Heart left ventricle (tissue), 13 donors: ENCODE measurements around the gene LILRA6.

Source experiments
- POLR2A ChIP-seq, 2 donors: fragments of 450-650 bp; IDR thresholded peaks; one replicate each; pipeline ENCODE4 v1.6.1; 2017; ENCODE audit warnings: antibody characterized with exemption in 2 of 2, mild to moderate bottlenecking in 2 of 2, moderate library complexity in 2 of 2
- TF ChIP-seq, protein P1 (sequence below), 12 donors: fragments of 200-600 bp; sonication (generic) in 4 of 12; IDR thresholded peaks; one replicate each; pipeline versions ENCODE4 v1.5.0 to v1.8.0; 2018 to 2022; ENCODE audit warnings: antibody characterized with exemption in 12 of 12, mild to moderate bottlenecking in 5 of 12
- donor health status: ischemic (EF 13 %, LVEDD 7.1; RV severe dilation, severe dysfunction).
- donor health status: DM: no; HTN: yes; CAD: no.
- donor health status: DM: no; HTN: no; CAD: no.
- donor health status: ischemic (EF 25% LVEDD 6.9; RV normal size, moderate dysfunction).
- donor health status: ischemic (EF 25% LVEDD 5.7; RV mildly dilated, moderate dysfunction).
- donor health status: ischemic (EF 35%, LVEDD 5.7; RV mildly dilated, moderate dysfunction).
- donor health status: nonischemic (EF 11% LVEDD 7.7; RV severe dilation, severe dysfunction).
- donor health status: DM: yes; HTN: yes; CAD: no.
- donor health status: PGD.
- donor health status: ischemic (EF 29% LVEDD 5.4; RV normal size, mild dysfunction).
- donor health status: nonischemic (EF 23%, LVEDD 6.1; RV moderate dilation, normal function).

DNA sequence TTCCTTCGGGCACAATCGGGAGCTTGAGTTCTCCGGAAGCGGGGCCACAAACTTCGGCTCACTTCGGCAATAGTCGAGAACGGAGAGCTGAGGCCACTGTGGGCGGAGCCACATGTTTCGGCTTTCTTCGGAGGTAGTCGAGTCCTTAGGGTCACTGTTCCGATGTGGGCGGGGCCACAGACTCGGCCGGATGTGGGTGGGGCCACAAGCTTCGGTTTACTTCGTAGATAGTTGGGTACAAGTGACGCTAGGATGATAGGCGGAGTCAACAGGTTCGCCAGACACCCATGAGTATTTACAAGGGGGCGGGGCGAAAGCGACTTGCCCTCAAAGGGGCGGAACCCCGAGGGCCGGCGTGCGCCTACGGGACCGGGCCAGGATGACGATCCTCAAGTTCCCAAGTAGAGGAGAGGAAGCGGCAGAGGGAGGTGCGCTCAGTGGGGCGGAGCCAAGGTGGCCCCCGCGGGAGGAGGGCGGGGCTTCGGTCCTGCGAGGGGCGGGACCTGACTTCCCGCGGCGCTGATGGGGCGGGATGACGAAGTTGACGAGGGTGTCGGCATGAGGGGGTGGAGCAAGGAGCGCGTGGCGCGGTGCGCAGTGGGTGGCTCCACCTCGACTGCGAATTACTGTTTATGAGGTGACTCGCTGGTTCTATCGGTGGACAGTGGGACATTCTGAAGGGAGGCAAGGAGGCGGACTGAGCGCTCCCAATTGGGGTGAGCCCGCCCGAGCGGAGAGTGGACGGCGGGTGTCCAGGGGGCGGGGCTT lies 52.7 kb downstream of the LILRA6 start:
- TF ChIP-seq, protein P1, sequence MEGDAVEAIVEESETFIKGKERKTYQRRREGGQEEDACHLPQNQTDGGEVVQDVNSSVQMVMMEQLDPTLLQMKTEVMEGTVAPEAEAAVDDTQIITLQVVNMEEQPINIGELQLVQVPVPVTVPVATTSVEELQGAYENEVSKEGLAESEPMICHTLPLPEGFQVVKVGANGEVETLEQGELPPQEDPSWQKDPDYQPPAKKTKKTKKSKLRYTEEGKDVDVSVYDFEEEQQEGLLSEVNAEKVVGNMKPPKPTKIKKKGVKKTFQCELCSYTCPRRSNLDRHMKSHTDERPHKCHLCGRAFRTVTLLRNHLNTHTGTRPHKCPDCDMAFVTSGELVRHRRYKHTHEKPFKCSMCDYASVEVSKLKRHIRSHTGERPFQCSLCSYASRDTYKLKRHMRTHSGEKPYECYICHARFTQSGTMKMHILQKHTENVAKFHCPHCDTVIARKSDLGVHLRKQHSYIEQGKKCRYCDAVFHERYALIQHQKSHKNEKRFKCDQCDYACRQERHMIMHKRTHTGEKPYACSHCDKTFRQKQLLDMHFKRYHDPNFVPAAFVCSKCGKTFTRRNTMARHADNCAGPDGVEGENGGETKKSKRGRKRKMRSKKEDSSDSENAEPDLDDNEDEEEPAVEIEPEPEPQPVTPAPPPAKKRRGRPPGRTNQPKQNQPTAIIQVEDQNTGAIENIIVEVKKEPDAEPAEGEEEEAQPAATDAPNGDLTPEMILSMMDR (IDR thresholded peaks at IDR 0.05): no peak
- peak in 1 of 2 donors; percentile 44 for TF ChIP-seq POLR2A (IDR thresholded peaks at IDR 0.05)
